Liver (tissue), 9 donors: ENCODE measurements around the gene CNTROB. TPM values are rescaled to one million over a fixed set of nuclear protein-coding genes. Genes with fewer than 3 reads are reported as not detected.

Experiments
- DNase-seq: peaks from one replicate; pipeline ENCODE4 v3.0.0-alpha.2; 2017; ENCODE audit warnings: low spot score
- H3K27ac ChIP-seq, 2 donors: one replicate each; pipeline ENCODE4 v1.7.0; 2013; ENCODE audit warnings: inconsistent platforms in 2 of 2, low read length in 2 of 2, control low read depth in 1 of 2, low read depth in 1 of 2, mild to moderate bottlenecking in 1 of 2
- H3K27me3 ChIP-seq, 4 donors: one replicate each; pipeline versions ENCODE4 v1.6.1 to v1.7.0; 2013; ENCODE audit warnings: low read length in 3 of 4, inconsistent platforms in 1 of 4, mild to moderate bottlenecking in 1 of 4, moderate library complexity in 1 of 4; ENCODE audit not compliant: control insufficient read depth in 4 of 4, insufficient read depth in 4 of 4
- H3K36me3 ChIP-seq, 4 donors: one replicate each; pipeline versions ENCODE4 v1.6.1 to v1.7.0; 2013; ENCODE audit warnings: low read length in 3 of 4, mild to moderate bottlenecking in 3 of 4, low read depth in 1 of 4, moderate library complexity in 1 of 4; ENCODE audit not compliant: control insufficient read depth in 4 of 4, insufficient read depth in 3 of 4
- H3K4me1 ChIP-seq, 4 donors: one replicate each; pipeline versions ENCODE4 v1.6.1 to v1.7.0; 2013; ENCODE audit warnings: low read length in 3 of 4, mild to moderate bottlenecking in 3 of 4, moderate library complexity in 1 of 4; ENCODE audit not compliant: control insufficient read depth in 4 of 4, insufficient read depth in 4 of 4
- H3K4me3 ChIP-seq, 3 donors: one replicate each; pipeline versions ENCODE4 v1.6.1 to v1.7.0; 2013; ENCODE audit warnings: low read length in 3 of 3, control low read depth in 1 of 3, low read depth in 1 of 3, mild to moderate bottlenecking in 1 of 3
- H3K9ac ChIP-seq, 2 donors: one replicate each; pipeline ENCODE4 v1.7.0; 2013; ENCODE audit warnings: low read length in 2 of 2, mild to moderate bottlenecking in 2 of 2, moderate library complexity in 2 of 2, control low read depth in 1 of 2, low read depth in 1 of 2
- H3K9me3 ChIP-seq, 4 donors: one replicate each; pipeline versions ENCODE4 v1.6.1 to v1.7.0; 2013; ENCODE audit warnings: low read length in 3 of 4; ENCODE audit not compliant: control insufficient read depth in 4 of 4
- CTCF ChIP-seq: fragments of 150-350 bp; IDR thresholded peaks from 2 replicates; pipeline ENCODE4 v1.5.1; 2017; ENCODE audit warnings: improper control_type of control experiment, low read depth, low read length; ENCODE audit not compliant: missing input control
- EGR1 ChIP-seq, 2 donors: IDR thresholded peaks; 2 replicates each; pipeline ENCODE4 v1.6.1; 2016 to 2018; ENCODE audit warnings: antibody characterized with exemption in 2 of 2, low read depth in 2 of 2
- FOXA1 ChIP-seq: IDR thresholded peaks from 2 replicates; pipeline ENCODE4 v1.6.1; 2016; ENCODE audit warnings: antibody characterized with exemption
- FOXA2 ChIP-seq: IDR thresholded peaks from 2 replicates; pipeline ENCODE4 v1.6.1; 2016; ENCODE audit warnings: antibody characterized with exemption
- HNF4A ChIP-seq, 2 donors: conservative IDR thresholded peaks; 2 replicates each; pipeline ENCODE4 v1.6.1; 2016; ENCODE audit warnings: antibody characterized with exemption in 2 of 2, mild to moderate bottlenecking in 2 of 2
- HNF4G ChIP-seq: IDR thresholded peaks from 2 replicates; pipeline ENCODE4 v1.6.1; 2016; ENCODE audit warnings: antibody characterized with exemption
- JUND ChIP-seq, 2 donors: IDR thresholded peaks; 2 replicates each; pipeline ENCODE4 v1.6.1; 2016; ENCODE audit warnings: antibody characterized with exemption in 2 of 2
- MAX ChIP-seq: IDR thresholded peaks from 2 replicates; pipeline ENCODE4 v1.6.1; 2016; ENCODE audit warnings: antibody characterized with exemption
- NR2F2 ChIP-seq: IDR thresholded peaks from 2 replicates; pipeline ENCODE4 v1.6.1; 2016; ENCODE audit warnings: antibody characterized with exemption
- RAD21 ChIP-seq, 2 donors: IDR thresholded peaks; 2 replicates each; pipeline ENCODE4 v1.6.1; 2016; ENCODE audit warnings: antibody characterized with exemption in 2 of 2, mild to moderate bottlenecking in 2 of 2
- REST ChIP-seq: IDR thresholded peaks from 2 replicates; pipeline ENCODE4 v1.6.1; 2016; ENCODE audit warnings: antibody characterized with exemption, mild to moderate bottlenecking
- RXRA ChIP-seq, 2 donors: IDR thresholded peaks; 2 replicates each; pipeline ENCODE4 v1.6.1; 2017 to 2018; ENCODE audit warnings: antibody characterized with exemption in 2 of 2, mild to moderate bottlenecking in 1 of 2
- SP1 ChIP-seq: IDR thresholded peaks from 2 replicates; pipeline ENCODE4 v1.6.1; 2018; ENCODE audit warnings: antibody characterized with exemption, mild to moderate bottlenecking
- TAF1 ChIP-seq: conservative IDR thresholded peaks from 2 replicates; pipeline ENCODE4 v1.6.1; 2016; ENCODE audit warnings: antibody characterized with exemption, mild to moderate bottlenecking
- YY1 ChIP-seq: IDR thresholded peaks from 2 replicates; pipeline ENCODE4 v1.6.1; 2016; ENCODE audit warnings: antibody characterized with exemption, mild to moderate bottlenecking
- ZBTB33 ChIP-seq: IDR thresholded peaks from 2 replicates; pipeline ENCODE4 v1.6.1; 2016; ENCODE audit warnings: antibody characterized with exemption
- WGBS: extraction: QIAGEN DNeasy Blood & Tissue Kit; methylation state at CpG from one replicate; pipeline ENCODE4 v1.1.7; 2013; 5-methylcytosine and 5-hydroxymethylcytosine counted together
- polyA plus RNA-seq, 2 donors: library from polyadenylated mRNA; stranded (reverse) in 1 of 2; unstranded in 1 of 2; fragments of 200-250 nt in 1 of 2; fragments of >200 nt in 1 of 2; fragmentation: Nextera tagmentation in 1 of 2; extraction: Ambion mirVana in 1 of 2; gene quantifications; one replicate each; pipeline versions ENCODE4 v1.2.1 to v1.2.3, GENCODE V29; 2013 to 2015
- total RNA-seq, 2 donors: library from RNA; depleted of rRNA; stranded (reverse); fragments of >200 nt; gene quantifications; one replicate each; pipeline ENCODE4 v1.2.3, GENCODE V29; 2014
- donor health status: healthy.
- donor health status: healthy.
- donor health status: healthy.
- donor health status: healthy.
- donor health status: healthy.

The CNTROB gene
- total and polyA plus RNA-seq, 4 donors = 2.2 to 12.0 (median 8.6) TPM

GRCh38 chr17:7882629-7883028 lies 49.4 kb upstream of the CNTROB start:
- no peak overlapping the region for H3K9ac ChIP-seq
- no peak overlapping the region for H3K4me3 ChIP-seq
- WGBS = 92% methylated on average over 3 of the region's 3 CpGs
- H3K27ac ChIP-seq = no peak overlapping the region
- DNase-seq = no peak
- no peaks in the 10 kb centered on the region for H3K36me3 ChIP-seq
- H3K4me1 ChIP-seq = peaks cover 0 to 22% (median 21%) of the 10 kb centered on the region in 4 donors
- no peaks in the 10 kb centered on the region for H3K27me3 ChIP-seq
- TF ChIP-seq RAD21 (IDR thresholded peaks at IDR 0.05) (no peak), HNF4A (conservative IDR thresholded peaks at IDR 0.05) (no peak), REST (no peak), NR2F2 (no peak), EGR1 (IDR thresholded peaks at IDR 0.05; ENCODE audit: low read depth in 2 of 2) (no peak), TAF1 (no peak), SP1 (no peak), YY1 (no peak), FOXA2 (no peak), CTCF (no peak), ZBTB33 (no peak), MAX (no peak), RXRA (IDR thresholded peaks at IDR 0.05) (no peak), FOXA1 (no peak), HNF4G (no peak), JUND (IDR thresholded peaks at IDR 0.05) (no peak)
- H3K9me3 ChIP-seq = no peaks in the 10 kb centered on the region

GRCh38 chr17:7883781-7884386 lies 48.1 kb upstream of the CNTROB start:
- Histone ChIP-seq H3K36me3 (no peaks in the 10 kb centered on the region), H3K27me3 (no peaks in the 10 kb centered on the region), H3K9ac (no peak overlapping the region), H3K27ac (no peak overlapping the region), H3K9me3 (no peaks in the 10 kb centered on the region), H3K4me3 (no peak overlapping the region), H3K4me1 (peaks cover 7 to 35% (median 32%) of the 10 kb centered on the region in 4 donors)
- DNase-seq = no peak
- 49% methylated on average over 3 of the region's 3 CpGs for whole genome bisulfite sequencing
- TF ChIP-seq ZBTB33 (no peak), YY1 (peak; percentile 18)
